Mucosa of stomach (tissue), 1 donor: Measurements from ENCODE around the gene TMPRSS6.
"Not testable (repeated sequence)": the region's sequence is repeated elsewhere in the genome, so short reads cannot be mapped to it uniquely, and the experiment has no call there.

Experiments
- H3K27me3 ChIP-seq: one replicate; pipeline ENCODE4 v1.7.0; 2013; ENCODE audit warnings: mild to moderate bottlenecking, low read length; ENCODE audit not compliant: control insufficient read depth, insufficient read depth
- H3K36me3 ChIP-seq: one replicate; pipeline ENCODE4 v1.7.0; 2013; ENCODE audit warnings: low read length; ENCODE audit not compliant: control insufficient read depth, insufficient read depth
- H3K4me1 ChIP-seq: one replicate; pipeline ENCODE4 v1.7.0; 2013; ENCODE audit warnings: mild to moderate bottlenecking, low read length; ENCODE audit not compliant: control insufficient read depth, insufficient read depth
- H3K4me3 ChIP-seq: one replicate; pipeline ENCODE4 v1.7.0; 2013; ENCODE audit warnings: low read length
- H3K9ac ChIP-seq: one replicate; pipeline ENCODE4 v1.7.0; 2013; ENCODE audit warnings: mild to moderate bottlenecking, low read length, moderate library complexity
- H3K9me3 ChIP-seq: one replicate; pipeline ENCODE4 v1.7.0; 2013; ENCODE audit warnings: mild to moderate bottlenecking, low read length, moderate library complexity; ENCODE audit not compliant: control insufficient read depth
- donor health status: Pancreatic carcinoma.

TMPRSS6 gene

GRCh38 chr22:37077802-37078448, 31.6 kb downstream of the TMPRSS6 start:
- no peak overlapping the region for H3K4me3 ChIP-seq
- H3K27me3 ChIP-seq = peaks cover 12% of the 10 kb centered on the region
- no peak overlapping the region for H3K9ac ChIP-seq
- H3K9me3 ChIP-seq = no peaks in the 10 kb centered on the region
- H3K4me1 ChIP-seq = no peaks in the 10 kb centered on the region
- no peaks in the 10 kb centered on the region for H3K36me3 ChIP-seq

GRCh38 chr22:37075822-37076433, 33.6 kb downstream of the TMPRSS6 start:
- Histone ChIP-seq H3K27me3 (peaks cover 15% of the 10 kb centered on the region), H3K4me1 (no peaks in the 10 kb centered on the region), H3K9me3 (no peaks in the 10 kb centered on the region), H3K36me3 (no peaks in the 10 kb centered on the region), H3K9ac (no peak overlapping the region), H3K4me3 (no peak overlapping the region)

GRCh38 chr22:37075046-37075445, 34.5 kb downstream of the TMPRSS6 start:
- Histone ChIP-seq H3K27me3 (peaks cover 22% of the 10 kb centered on the region), H3K9me3 (no peaks in the 10 kb centered on the region), H3K4me1 (no peaks in the 10 kb centered on the region), H3K36me3 (no peaks in the 10 kb centered on the region), H3K4me3 (no peak overlapping the region), H3K9ac (no peak overlapping the region)

GRCh38 chr22:37074537-37074936, 35.0 kb downstream of the TMPRSS6 start:
- H3K27me3 ChIP-seq = peaks cover 27% of the 10 kb centered on the region
- H3K4me1 ChIP-seq = no peaks in the 10 kb centered on the region
- no peaks in the 10 kb centered on the region for H3K9me3 ChIP-seq
- H3K36me3 ChIP-seq = no peaks in the 10 kb centered on the region
- H3K9ac ChIP-seq = no peak overlapping the region
- no peak overlapping the region for H3K4me3 ChIP-seq

GRCh38 chr22:37072673-37073072, 36.8 kb downstream of the TMPRSS6 start:
- Histone ChIP-seq H3K27me3 (peaks cover 41% of the 10 kb centered on the region), H3K4me3 (no peak overlapping the region), H3K9me3 (no peaks in the 10 kb centered on the region), H3K9ac (no peak overlapping the region), H3K4me1 (no peaks in the 10 kb centered on the region), H3K36me3 (no peaks in the 10 kb centered on the region)

GRCh38 chr22:37071850-37072592, 37.5 kb downstream of the TMPRSS6 start:
- H3K27me3 ChIP-seq = peaks cover 40% of the 10 kb centered on the region
- not testable (repeated sequence) for H3K4me3 ChIP-seq

GRCh38 chr22:37070744-37071143, 38.8 kb downstream of the TMPRSS6 start:
- no peaks in the 10 kb centered on the region for H3K9me3 ChIP-seq
- no peak overlapping the region for H3K4me3 ChIP-seq
- no peaks in the 10 kb centered on the region for H3K4me1 ChIP-seq
- H3K36me3 ChIP-seq = no peaks in the 10 kb centered on the region
- no peak overlapping the region for H3K9ac ChIP-seq
- H3K27me3 ChIP-seq = peaks cover 36% of the 10 kb centered on the region

More at GRCh38 chr22:37071850-37072592, 37.5 kb downstream of the TMPRSS6 start:
- not testable (repeated sequence) for H3K36me3 ChIP-seq, H3K9me3 ChIP-seq, H3K9ac ChIP-seq, H3K4me1 ChIP-seq

- H3K4me1 ChIP-seq = no peaks in the 10 kb centered on the region
- peaks cover 36% of the 10 kb centered on the region for H3K27me3 ChIP-seq
- no peak overlapping the region for H3K4me3 ChIP-seq
- H3K9me3 ChIP-seq = no peaks in the 10 kb centered on the region
- H3K36me3 ChIP-seq = no peaks in the 10 kb centered on the region
- H3K9ac ChIP-seq = no peak overlapping the region
Measured at GRCh38 chr22:37070334-37070733, 39.2 kb downstream of the TMPRSS6 start.

- Histone ChIP-seq H3K9ac (no peak overlapping the region), H3K9me3 (no peaks in the 10 kb centered on the region), H3K36me3 (no peaks in the 10 kb centered on the region), H3K4me3 (no peak overlapping the region), H3K4me1 (no peaks in the 10 kb centered on the region), H3K27me3 (peaks cover 36% of the 10 kb centered on the region)
Measured at GRCh38 chr22:37069719-37070118, 39.8 kb downstream of the TMPRSS6 start.

- H3K9me3 ChIP-seq = no peaks in the 10 kb centered on the region
- H3K9ac ChIP-seq = no peak overlapping the region
- H3K27me3 ChIP-seq = peaks cover 36% of the 10 kb centered on the region
- no peaks in the 10 kb centered on the region for H3K36me3 ChIP-seq
- no peaks in the 10 kb centered on the region for H3K4me1 ChIP-seq
- H3K4me3 ChIP-seq = no peak overlapping the region
Measured at GRCh38 chr22:37069319-37069718, 40.2 kb downstream of the TMPRSS6 start.

GRCh38 chr22:37068859-37069258, 40.7 kb downstream of the TMPRSS6 start:
- H3K36me3 ChIP-seq = no peaks in the 10 kb centered on the region
- peaks cover 36% of the 10 kb centered on the region for H3K27me3 ChIP-seq
- no peak overlapping the region for H3K9ac ChIP-seq
- no peak overlapping the region for H3K4me3 ChIP-seq
- H3K9me3 ChIP-seq = no peaks in the 10 kb centered on the region
- no peaks in the 10 kb centered on the region for H3K4me1 ChIP-seq

- no peak overlapping the region for H3K9ac ChIP-seq
- H3K27me3 ChIP-seq = peaks cover 36% of the 10 kb centered on the region
Measured at GRCh38 chr22:37067428-37067827, 42.1 kb downstream of the TMPRSS6 start.

More at GRCh38 chr22:37067428-37067827, 42.1 kb downstream of the TMPRSS6 start:
- Histone ChIP-seq H3K4me3 (no peak overlapping the region), H3K36me3 (no peaks in the 10 kb centered on the region), H3K9me3 (no peaks in the 10 kb centered on the region), H3K4me1 (no peaks in the 10 kb centered on the region)
